ENCODE results near the gene ACAN.

ACAN gene

GRCh38 chr15:88802250-88802990 is 816 bp upstream of the ACAN start:
- no peak for DNase-seq (ENCODE audit: low read depth in 2 of 2)

GRCh38 chr15:88802991-88803240 is 320 bp upstream of the ACAN start:
- no peak for DNase-seq (ENCODE audit: low read depth in 2 of 2)

- DNase-seq (ENCODE audit: low read depth in 2 of 2): no peak
Observed at GRCh38 chr15:88803920-88804247, 648 bp downstream of the ACAN start.

- no peak for DNase-seq (ENCODE audit: low read depth in 2 of 2)
Observed at GRCh38 chr15:88804257-88804656, 1.0 kb downstream of the ACAN start.

- no peak for DNase-seq (ENCODE audit: low read depth in 2 of 2)
Observed at GRCh38 chr15:88805031-88805780, 2.0 kb downstream of the ACAN start.

- DNase-seq (ENCODE audit: low read depth in 2 of 2): no peak
Observed at GRCh38 chr15:88810446-88810845, 7.2 kb downstream of the ACAN start.

- no peak for DNase-seq (ENCODE audit: low read depth in 2 of 2)
Observed at GRCh38 chr15:88812133-88812532, 8.9 kb downstream of the ACAN start.

- DNase-seq (ENCODE audit: low read depth in 2 of 2): no peak
Observed at GRCh38 chr15:88813960-88814359, 10.7 kb downstream of the ACAN start.

GRCh38 chr15:88814393-88814792 is 11.2 kb downstream of the ACAN start:
- DNase-seq (ENCODE audit: low read depth in 2 of 2): no peak

- no peak for DNase-seq (ENCODE audit: low read depth in 2 of 2)
Observed at GRCh38 chr15:88818920-88819319, 15.7 kb downstream of the ACAN start.

- no peak for DNase-seq (ENCODE audit: low read depth in 2 of 2)
Observed at GRCh38 chr15:88821993-88822392, 18.8 kb downstream of the ACAN start.

- DNase-seq (ENCODE audit: low read depth in 2 of 2): no peak
Observed at GRCh38 chr15:88828791-88829190, 25.6 kb downstream of the ACAN start.

- no peak for DNase-seq (ENCODE audit: low read depth in 2 of 2)
Observed at GRCh38 chr15:88830016-88830415, 26.8 kb downstream of the ACAN start.

- DNase-seq (ENCODE audit: low read depth in 2 of 2): no peak
Observed at GRCh38 chr15:88832820-88833730, 29.8 kb downstream of the ACAN start.

GRCh38 chr15:88833731-88834100 is 30.5 kb downstream of the ACAN start:
- DNase-seq (ENCODE audit: low read depth in 2 of 2): no peak

- no peak for DNase-seq (ENCODE audit: low read depth in 2 of 2)
Observed at GRCh38 chr15:88834211-88834812, 31.1 kb downstream of the ACAN start.

GRCh38 chr15:88835119-88835518 is 31.9 kb downstream of the ACAN start:
- DNase-seq (ENCODE audit: low read depth in 2 of 2): no peak

GRCh38 chr15:88835646-88836045 is 32.4 kb downstream of the ACAN start:
- DNase-seq (ENCODE audit: low read depth in 2 of 2): no peak

- DNase-seq (ENCODE audit: low read depth in 2 of 2): no peak
Observed at GRCh38 chr15:88838667-88839066, 35.4 kb downstream of the ACAN start.

- no peak for DNase-seq (ENCODE audit: low read depth in 2 of 2)
Observed at GRCh38 chr15:88839146-88839545, 35.9 kb downstream of the ACAN start.

- no peak for DNase-seq (ENCODE audit: low read depth in 2 of 2)
Observed at GRCh38 chr15:88839961-88840360, 36.7 kb downstream of the ACAN start.

GRCh38 chr15:88841236-88841635 is 38.0 kb downstream of the ACAN start:
- no peak for DNase-seq (ENCODE audit: low read depth in 2 of 2)
